Activated CD4-positive, CD25-positive, alpha-beta regulatory T cell treated with anti-CD3 and anti-CD28 coated beads, Interleukin-2, amount 50 U/mL, for 16 hours (primary cell): Measurements from ENCODE around the gene SIGMAR1.

Experiments used
- DNase-seq: peaks from one replicate; pipeline ENCODE4 v3.0.0-alpha.2; 2020; ENCODE audit warnings: low read depth, low spot score

Gene SIGMAR1

DNA sequence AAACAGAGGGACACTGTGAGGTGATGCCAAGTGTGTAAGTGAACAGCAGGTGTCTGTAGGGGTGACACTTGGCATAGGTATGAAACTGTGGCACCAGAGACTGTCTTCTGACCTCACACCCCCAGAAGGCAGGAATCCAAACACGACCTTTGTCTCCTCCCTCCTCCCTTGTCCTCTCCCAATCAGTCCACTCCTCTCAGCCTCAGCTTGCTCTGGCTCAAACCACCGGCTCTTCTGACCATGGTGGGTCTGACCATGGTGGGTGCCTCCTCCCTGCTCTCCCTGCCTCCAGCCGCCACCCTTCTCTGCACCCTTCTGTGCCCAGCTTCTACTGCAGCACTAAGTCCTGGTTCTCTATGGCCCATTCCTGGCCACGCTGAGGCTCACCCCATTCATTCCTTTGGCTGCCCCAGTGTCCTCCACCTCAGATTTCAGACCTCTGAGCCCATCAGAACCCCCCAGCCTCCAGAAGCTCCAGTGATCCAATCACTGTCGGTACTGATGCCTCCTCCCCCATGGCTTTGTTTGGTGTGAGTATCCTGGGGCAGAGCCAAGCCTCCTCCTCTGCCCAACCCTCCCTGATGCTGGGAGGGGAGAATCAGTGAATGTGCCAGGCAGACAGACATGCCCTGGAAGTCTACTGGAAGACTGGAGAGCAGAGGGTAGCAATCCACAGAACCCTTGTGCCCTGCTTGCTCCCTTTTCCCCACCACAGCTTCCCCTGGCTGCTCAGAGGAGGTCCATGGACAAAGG lies 7.0 kb downstream of the SIGMAR1 start:
- DNase-seq: no peak

DNA sequence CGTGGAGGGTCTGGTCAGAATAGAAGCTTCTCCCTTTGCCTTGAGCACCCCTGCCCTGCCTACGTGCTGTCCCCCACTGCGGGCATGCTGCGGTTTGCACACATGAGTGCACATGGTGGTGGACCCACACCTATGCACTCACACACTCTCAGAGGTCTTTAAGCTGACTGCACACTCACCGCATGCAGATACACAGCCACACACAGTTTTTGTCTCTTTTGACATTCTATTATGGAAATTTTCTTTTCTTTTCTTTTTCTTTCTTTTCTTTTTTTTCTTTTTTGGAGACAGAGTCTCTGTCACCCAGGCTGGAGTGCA lies 8.1 kb downstream of the SIGMAR1 start:
- DNase-seq: no peak

DNA sequence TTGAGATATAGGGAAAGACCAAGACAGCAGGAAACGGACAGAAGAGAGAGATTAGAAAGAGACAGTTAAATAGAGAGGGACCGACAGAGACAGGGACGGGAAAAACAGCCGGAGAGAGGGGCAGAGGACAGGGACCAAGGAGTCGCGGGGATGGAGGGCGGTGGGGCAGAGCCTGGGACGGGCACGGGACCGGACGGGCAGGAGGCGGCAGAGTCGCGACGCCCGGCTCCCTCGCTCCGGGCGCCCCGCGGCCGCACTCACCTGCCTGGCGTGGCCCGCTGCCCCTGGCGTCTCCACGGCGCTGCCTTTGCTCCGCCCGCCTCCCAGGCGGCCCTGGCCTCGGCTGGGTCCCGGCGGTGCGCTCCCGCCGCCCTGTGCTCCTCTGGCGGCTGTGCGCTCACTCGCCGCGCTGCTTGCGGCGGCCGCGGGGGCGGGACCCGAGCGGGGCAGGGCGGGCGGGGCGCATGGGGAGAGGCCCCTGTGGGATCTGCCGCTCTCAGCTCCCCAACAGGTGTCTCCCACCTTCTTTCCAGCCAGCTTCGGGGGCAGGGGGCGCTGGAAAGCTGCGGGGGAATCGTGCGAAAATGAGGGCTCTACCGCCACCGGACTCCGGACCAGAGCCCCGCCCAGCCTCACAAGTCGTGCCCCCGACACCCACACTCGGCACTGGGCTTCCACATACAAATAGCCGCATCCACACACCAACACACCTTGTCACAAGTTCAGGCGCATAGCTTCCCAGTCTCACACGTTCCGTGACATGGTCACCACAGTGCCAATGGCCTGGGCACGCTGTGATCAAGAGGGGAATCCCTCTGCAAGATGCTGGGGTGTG lies 8.7 kb downstream of the SIGMAR1 start, which contains the start of gene ARID3C:
Gene ARID3C, minus strand, starts transcription at position 411 of the 835 bp plus-strand sequence. CDS start 1,052 bp downstream, outside the sequence.
- no peak for DNase-seq

DNA sequence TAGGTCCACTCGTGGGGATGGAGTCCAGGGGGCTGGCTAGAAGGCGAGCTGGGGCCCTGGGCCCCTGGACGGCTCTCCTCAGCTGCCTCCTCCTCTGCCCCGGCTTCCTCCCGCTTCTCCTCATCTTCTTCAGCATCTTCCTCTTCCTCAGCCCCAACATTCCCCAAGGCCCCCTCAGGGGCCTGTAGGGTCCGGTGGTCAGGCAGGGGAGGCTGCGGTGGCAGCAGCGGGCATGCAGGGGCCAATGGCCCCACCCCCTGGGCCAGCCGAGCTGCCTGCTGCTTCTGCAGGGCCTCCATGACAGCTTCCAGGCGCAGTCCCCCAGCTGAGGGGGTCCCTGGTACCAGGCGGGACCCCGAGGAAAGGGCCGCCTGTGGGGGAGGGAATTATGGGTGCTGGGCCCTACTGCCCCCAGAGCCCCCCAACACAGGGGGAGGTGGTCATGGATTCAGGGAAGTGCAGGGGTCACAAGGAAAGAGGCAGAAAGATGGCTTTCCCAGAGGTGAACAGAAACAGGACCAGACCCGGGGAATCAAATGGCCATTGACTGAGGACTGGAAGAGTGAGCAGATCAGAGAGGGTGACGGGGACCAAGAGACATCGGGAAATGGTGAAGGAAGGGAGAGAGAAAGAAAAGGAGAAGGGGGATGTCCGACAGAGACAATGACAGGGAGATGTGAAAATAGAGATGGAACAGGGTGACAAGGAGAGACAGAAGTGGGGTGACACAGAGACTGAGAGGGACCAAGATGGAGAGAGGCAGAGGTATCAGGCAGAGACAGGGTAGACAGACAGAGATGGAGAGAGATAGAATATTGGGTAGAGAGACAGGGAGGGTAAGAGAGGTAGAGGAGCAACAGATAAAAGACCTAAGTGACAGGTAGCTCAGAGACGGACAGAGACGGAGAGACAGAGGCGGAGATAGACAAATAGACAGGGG lies 9.6 kb downstream of the SIGMAR1 start:
- DNase-seq: no peak

DNA sequence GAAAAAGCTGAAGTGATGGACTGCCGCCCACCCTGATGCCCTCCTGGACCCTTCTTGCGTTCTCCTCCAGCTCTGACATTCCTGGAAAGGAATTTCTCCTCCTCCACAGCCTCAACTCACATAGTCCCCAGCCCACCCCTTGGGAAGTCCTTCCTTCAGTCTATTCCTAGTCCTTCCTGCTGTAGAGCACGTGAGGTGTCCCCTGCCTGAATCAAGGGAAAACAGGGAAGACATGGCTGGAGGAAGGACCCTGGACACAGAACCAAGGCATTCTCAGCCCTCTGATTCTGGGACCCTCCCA lies 12.5 kb downstream of the SIGMAR1 start:
- DNase-seq: no peak

DNA sequence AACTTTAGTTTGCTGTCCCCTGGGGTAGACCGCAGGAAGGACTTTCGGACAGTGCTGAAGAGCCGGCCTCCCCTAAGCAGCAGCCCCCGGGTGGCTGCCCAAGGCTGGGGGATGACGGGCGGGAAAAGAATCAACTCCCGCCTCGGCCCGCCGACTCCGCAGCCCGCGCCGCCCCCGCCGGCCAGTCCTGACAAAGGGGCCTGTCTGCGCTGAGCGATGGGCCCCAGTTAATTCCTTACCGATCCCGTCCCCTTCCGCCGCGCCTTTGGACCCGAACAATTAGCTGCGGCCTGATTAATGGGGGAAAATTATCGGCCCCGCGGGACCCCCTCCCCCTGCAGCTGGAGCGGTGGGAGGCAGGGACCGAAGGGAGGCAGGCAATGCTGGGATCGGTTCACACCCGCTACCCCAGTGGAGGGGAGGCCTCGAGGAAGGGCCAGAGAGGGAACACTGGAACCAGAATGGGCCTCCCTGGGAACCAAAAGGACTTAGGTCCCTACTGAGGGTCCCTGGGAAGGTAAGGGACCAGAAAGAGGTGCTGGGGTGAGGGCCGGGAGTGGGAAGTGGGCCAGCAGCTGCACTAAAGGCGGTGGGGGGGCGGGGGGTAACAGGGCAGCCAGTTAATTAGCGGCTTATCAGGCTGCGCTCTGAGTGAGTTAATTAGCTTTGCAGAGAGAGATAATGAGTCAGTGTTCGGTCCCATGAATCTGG lies 13.0 kb downstream of the SIGMAR1 start:
- no peak for DNase-seq

DNA sequence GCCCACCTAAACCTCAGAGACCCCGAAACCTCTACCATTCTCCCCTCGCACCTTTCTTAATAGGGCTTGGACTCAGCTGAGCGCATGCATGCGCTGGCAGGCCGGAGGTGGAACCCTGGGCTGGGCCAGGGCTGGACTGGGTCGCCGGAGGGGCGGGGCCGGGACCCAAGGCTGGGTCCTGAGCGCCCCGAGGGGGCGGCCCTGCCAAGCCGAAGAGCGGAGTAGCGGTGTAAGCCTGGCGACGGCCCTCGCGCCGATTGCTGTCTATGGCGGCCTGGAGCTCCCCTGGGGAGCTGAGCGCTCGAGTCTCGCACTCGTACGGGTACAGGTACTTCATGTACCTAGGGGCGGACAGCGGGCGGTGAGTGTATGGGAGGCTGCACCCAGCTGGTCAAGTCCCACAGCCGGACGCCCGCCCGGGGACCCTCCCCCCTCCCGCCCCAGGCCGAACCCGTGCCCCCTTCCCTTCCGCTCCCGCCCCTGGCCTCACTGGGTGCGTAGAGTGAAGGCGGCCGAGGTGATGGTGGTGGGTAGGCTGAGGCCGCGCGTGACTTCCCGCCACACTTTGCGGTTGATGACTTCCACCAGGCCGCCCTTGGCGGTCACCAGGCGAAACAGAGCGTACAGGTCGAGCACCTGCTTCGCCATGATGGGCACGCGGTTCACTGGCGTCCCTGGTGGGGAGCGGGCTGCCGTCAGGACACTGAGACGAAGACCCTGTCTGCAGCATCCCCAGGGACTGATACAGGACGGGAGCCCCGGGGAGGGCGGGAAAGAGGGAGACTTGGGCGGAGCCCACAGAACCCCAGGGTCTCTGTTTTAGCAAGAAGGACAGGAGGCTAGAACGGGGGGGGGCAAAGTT lies 14.0 kb downstream of the SIGMAR1 start:
- no peak for DNase-seq

DNA sequence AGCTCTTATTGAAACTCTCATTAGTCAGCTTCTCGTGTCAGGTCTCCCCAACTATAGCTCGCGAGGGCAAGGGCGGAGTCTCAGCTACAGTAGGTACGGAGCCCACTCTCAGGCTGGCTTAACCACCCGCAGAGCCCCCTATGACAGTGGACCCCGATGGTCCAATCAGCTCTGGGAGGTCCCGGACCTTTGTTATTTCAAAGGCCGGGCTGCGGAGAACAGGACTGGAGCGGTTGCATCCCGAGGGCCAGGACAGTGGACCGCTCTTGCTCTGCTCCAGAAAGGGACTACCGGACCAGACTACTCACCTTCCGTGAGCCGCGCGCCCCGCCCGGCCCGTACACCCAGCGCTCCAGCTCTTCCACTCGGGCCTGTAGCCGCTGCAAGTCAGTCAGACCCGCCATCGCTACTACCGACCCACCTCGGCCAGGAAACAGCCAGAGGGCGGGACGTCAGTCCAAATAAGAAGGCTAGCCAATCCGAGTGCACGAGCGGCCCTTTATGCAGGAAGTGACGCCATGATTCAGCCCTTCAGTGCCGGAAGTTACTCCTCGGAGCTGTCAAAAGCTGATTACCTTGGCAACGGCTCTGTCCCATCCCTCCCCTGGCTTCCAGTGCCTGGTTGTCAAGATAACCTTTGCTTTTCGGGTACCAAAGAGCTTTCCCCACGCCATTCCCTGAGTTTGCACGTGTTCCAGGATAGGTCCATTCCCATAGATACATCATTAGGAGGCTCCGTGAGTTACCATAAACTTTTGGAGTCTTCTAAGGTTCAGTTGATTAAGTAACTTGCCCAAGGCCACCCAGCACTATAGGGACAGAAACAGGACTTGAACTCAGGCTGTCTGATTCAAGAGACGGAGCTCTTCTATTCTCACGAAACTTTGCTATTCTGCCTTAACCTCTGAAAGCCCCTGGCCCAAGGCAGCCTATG lies 17.3 kb downstream of the SIGMAR1 start, which contains the start of gene DCTN3:
Gene DCTN3, minus strand, starts transcription at position 435 of the 934 bp plus-strand sequence. Its CDS starts 31 bp downstream, at position 404.
- peak; percentile 87 for DNase-seq

DNA sequence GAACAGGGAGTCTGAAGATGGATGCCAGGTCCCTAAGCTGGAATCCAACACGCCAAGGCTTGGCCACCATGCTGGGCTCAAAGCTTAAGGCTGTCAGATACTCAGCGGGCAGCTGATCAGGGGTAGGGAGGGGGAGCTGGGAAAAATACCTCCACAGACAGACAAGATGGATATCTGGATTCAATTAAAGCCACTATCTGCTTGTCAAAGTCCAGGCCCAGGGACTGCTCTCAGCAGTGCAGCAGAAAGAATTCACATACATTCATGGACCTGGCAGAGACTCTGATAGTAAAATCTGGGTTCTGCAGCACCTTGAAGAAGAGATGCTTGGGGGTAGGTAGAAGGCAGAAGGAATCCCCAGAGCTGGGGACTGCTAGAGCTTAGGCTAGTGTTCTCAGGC lies 22.5 kb downstream of the SIGMAR1 start:
- no peak for DNase-seq

DNA sequence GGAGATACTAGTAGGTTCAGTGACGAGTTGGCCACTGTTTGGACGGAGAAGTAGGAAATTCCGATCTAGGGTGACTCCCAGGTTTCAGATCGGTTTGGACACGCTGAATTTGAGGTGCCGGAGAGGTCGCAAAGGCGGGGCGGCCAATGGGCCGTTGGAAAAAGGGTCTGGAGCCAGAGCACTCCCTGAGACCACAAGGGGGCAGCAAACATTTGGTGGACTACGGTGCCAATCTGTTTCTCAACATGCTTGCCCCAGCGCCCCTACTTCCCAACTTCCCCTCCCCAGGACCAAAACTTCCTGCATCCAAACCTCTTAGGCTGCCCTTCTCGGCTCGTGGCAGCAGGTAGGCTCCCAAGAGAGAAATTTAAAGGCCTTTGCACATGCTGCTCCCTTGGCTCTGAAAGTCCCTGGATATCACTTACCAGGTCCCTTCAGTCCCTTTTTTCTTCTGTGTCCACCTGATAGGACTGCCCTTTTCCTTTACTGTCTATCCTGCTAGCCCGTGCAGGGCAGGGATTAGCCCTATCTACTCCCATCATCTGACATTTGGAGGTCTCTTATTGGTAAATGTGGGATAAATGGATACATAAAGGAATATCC lies 24.7 kb downstream of the SIGMAR1 start:
- peak; percentile 57 for DNase-seq

DNA sequence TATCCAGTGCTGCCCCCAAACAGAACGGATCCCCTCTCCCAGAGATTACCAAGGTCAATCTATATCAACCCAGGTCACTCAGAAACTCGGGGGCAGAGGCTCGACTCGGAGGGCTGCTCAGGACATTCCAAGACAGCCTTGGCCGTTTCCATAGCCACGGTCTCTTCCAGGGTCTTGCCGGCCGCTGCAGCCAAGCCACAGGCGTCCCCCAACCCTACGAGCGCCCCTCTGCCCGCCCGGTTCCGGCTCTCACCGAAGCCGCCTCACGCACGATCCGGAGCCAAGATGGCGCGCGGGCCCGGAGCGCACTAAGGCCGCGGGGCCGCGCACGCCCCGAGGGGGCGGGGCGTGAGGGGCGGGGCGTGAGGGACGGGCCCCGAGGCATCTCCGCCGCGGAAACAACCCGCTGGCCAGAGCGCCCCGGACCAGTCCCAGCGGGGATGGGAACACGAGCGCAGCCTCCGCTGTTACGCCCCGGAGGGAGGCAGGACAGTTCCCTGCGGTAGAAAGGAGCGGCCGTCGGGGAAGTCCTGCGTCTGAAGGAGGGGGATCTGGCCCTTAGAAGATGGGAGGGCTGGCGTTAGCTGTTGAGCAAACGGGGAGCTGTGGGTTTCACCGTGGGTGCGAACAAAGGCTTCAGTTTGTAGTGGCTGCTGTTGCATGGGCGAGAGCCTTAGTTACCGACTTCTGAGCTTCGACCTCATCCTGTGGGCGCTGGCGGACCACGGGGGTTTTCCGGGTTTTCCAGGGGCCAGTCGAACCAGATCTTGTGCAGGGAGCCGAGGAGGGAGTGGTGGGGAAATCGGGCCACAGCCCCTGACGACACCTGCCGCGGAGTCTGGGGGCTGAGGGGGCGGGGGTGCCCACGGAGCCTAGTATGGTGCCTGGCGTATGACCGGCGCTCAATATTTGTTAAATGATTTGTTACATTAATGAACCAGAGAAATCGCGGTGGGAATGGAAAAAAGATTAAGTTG lies 25.5 kb downstream of the SIGMAR1 start, which contains the start of gene RPP25L:
Gene RPP25L, minus strand, starts transcription at position 287 of the 977 bp plus-strand sequence. CDS start 801 bp downstream, outside the sequence.
- peak; percentile 72 for DNase-seq

DNA sequence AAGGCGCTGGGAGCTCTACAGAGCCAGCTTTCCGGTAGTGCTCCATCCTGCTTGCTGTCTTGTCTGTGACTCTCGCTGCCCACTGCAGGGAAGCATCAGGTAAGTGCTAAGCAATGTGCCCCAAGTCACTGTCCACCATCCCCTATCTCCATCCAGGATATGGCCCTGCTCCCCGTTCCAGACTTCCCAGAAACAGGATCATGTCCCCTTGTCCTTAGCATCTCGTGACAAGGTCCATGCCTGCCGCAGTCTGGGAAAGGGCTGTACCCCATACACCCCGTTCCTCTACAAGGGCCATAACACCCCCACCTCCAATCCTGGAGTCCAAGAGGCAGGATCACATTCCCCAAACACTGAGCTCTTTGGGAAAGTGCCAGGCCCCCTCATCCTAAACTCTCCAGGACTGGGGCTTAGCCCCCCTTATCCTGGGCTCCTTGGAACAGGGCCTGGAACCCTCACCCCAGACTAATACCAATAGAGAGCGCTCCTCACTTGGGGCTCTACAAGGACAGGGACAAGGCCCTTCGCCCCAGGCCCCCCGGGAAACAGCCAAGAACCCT lies 26.3 kb downstream of the SIGMAR1 start:
- DNase-seq: no peak

DNA sequence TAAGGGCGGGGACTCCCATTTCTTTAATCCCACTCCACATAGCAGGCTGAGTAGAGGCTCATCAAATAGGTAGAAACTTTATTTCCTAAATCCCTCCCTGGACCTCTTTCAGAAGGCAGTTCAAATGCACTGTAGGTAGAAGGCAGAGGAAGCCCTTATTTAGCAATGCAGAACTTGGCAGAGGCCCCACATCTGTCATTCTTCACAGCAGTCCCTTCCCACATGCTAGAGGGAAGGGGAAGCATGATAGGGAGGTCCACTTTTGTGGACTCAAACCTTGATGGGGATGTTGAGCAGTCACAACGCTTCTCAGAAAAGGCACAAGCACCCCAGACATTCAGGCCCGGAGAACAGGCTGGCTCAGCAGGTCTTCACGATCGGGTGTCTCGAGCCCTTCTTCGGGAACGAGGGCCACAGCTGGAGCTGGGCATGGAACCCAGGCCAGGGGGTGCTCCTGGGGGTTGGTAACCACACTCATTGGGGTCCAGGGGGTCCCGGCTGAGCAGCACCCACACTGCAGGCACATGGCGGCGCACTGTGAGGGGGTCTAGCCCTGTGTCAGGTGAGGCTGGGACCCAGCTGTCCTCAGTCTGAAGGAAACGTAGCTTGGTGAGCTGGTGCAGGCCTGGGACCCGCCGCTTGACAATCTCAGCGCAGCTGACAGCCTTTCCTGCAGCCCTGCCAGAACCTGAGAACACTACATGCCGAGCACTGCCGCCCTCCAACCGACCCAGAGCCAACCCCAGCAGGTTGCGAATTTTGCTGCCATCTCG lies 27.0 kb downstream of the SIGMAR1 start:
- DNase-seq: no peak

DNA sequence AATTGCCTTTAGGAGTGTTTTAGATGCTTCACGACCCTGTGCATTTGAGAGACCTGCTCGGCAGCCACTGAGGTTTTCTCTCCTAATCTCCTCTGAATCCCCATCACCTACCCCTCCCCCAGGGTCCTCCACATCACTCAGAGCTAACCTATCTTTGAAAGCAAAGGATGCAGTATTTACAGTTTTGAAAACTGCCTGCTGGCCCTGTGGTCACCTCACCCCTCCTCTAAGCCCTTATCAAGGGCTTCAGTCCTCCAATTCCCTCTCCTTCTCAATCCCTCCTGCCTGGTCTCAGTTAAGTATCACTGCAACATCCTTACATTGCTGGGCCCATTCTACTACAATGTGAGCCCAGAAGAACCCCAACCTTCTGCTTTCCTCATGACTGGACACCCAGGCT lies 30.3 kb downstream of the SIGMAR1 start:
- no peak for DNase-seq

DNA sequence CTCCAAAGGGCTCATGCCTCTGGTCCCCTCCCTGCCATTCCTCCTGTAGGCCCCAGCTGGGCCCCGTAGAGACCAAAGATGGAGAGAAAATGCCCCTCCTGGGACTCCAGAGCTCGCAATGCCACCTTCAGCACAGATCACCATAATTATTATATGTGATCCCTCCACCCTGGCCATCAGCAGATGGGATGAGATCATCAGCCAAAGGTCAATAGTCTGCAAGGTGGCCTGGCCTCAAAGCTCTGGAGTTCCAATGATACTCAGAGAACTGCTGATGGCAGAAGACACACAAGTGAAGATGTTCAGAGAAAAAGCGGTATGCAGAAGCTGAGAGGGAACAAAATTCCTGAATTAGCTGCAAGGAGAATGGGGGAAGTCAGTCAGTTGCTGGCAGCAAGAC lies 30.7 kb downstream of the SIGMAR1 start:
- no peak for DNase-seq

DNA sequence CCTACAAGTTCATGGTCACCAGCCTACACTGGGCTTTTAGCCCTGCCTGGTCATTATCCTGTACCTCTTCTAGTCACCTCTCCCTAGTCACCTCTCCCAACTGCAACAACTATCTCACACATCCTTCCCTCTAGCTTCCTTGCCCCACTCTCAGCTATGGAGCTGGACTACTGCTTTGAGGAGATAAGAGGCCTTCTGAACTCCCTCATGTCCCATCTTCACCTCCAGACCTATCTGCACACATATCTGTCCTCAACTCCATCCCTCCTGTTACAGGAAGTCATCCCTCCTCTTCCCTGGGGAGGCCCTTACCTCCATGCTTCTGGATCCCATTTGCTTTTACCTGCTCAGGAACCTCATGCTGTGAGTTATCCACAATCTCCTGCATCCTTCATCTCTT lies 31.4 kb downstream of the SIGMAR1 start:
- no peak for DNase-seq
